Vagina (tissue), 2 donors: Measurements from ENCODE around the gene CD177. TPM values are rescaled to one million over a fixed set of nuclear protein-coding genes. Genes with fewer than 3 reads are reported as not detected.

Experiments used
- DNase-seq, 2 donors: peaks; one replicate each; pipeline ENCODE4 v3.0.0-alpha.2; 2017; ENCODE audit errors: extremely low spot score in 2 of 2
- H3K27ac ChIP-seq: fragments of 200-600 bp; sonication (generic); one replicate; pipeline ENCODE4 v1.5.1; 2019
- H3K27me3 ChIP-seq: fragments of 200-600 bp; sonication (generic); one replicate; pipeline ENCODE4 v1.5.1; 2019
- H3K36me3 ChIP-seq, 2 donors: fragments of 200-600 bp; sonication (generic); one replicate each; pipeline ENCODE4 v1.5.1; 2017 to 2019
- H3K4me1 ChIP-seq: fragments of 200-600 bp; sonication (generic); one replicate; pipeline ENCODE4 v1.5.1; 2019
- H3K4me3 ChIP-seq, 2 donors: fragments of 200-600 bp; sonication (generic); 1 replicate in 1 of 2; 2 replicates in 1 of 2; pipeline ENCODE4 v1.5.1; 2016 to 2019
- H3K9me3 ChIP-seq: fragments of 200-600 bp; sonication (generic); one replicate; pipeline ENCODE4 v1.5.1; 2019
- CTCF ChIP-seq, 3 experiments: fragments of 450-650 bp in 2 of 3; fragments of 200-600 bp in 1 of 3; sonication (generic) in 1 of 3; IDR thresholded peaks; one replicate each; pipeline ENCODE4 v1.5.1; 2017 to 2019; ENCODE audit warnings: antibody characterized with exemption in 3 of 3, mild to moderate bottlenecking in 2 of 3, moderate library complexity in 2 of 3
- POLR2A ChIP-seq, 2 donors: fragments of 450-650 bp; IDR thresholded peaks; one replicate each; pipeline ENCODE4 v1.6.1; 2017; ENCODE audit warnings: antibody characterized with exemption in 2 of 2, mild to moderate bottlenecking in 2 of 2, moderate library complexity in 2 of 2
- POLR2AphosphoS5 ChIP-seq, 2 donors: sonication (generic); formaldehyde crosslinking; IDR thresholded peaks; one replicate each; pipeline ENCODE4 v1.9.0; 2017; ENCODE audit warnings: antibody characterized with exemption in 2 of 2, mild to moderate bottlenecking in 2 of 2, low read depth in 1 of 2; ENCODE audit not compliant: insufficient read depth in 1 of 2
- intact Hi-C: fragments of 100-400 bp; cut with DNase I; formaldehyde crosslinking; loops from one replicate; pipeline ENCODE4 v1.15.1; 2023
- total RNA-seq: library from RNA; depleted of rRNA; stranded (reverse); fragments of >200 nt; gene quantifications from one replicate; pipeline ENCODE4 v1.2.3, GENCODE V29; 2016

CD177 gene
- total RNA-seq, 1 donor from 2014 or later, result not detected

DNA sequence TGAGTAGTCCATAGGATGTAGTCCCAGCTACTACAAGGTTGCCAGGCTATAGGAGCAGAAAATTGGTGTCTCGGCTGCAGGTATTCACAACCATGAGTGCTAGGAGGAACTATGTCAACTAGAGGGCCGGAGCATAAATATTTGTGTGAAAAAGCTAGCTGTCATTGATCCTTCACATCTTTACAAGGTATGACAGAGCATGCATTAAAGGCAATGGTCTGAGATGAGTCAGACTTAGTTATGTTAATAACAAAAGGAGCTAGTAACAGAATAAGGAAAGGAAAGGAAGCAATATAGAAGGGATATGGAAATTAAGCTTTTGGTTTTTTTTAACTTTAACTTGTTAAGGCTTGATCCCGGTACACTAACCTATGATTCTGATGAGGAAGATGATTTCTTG is 43.3 kb upstream of the CD177 start:
- intact Hi-C loops, result no loop called here
- no peaks in the 10 kb centered on the region for H3K4me1 ChIP-seq
- no peak for DNase-seq
- no peaks in the 10 kb centered on the region for H3K9me3 ChIP-seq
- H3K36me3 ChIP-seq, result no peaks in the 10 kb centered on the region
- no peak overlapping the region for H3K27ac ChIP-seq
- TF ChIP-seq POLR2AphosphoS5 (IDR thresholded peaks at IDR 0.05; ENCODE audit: insufficient read depth in 1 of 2, low read depth in 1 of 2) (no peak), CTCF (IDR thresholded peaks at IDR 0.05) (no peak), POLR2A (IDR thresholded peaks at IDR 0.05) (no peak)
- no peak overlapping the region for H3K4me3 ChIP-seq
- H3K27me3 ChIP-seq, result no peaks in the 10 kb centered on the region

DNA sequence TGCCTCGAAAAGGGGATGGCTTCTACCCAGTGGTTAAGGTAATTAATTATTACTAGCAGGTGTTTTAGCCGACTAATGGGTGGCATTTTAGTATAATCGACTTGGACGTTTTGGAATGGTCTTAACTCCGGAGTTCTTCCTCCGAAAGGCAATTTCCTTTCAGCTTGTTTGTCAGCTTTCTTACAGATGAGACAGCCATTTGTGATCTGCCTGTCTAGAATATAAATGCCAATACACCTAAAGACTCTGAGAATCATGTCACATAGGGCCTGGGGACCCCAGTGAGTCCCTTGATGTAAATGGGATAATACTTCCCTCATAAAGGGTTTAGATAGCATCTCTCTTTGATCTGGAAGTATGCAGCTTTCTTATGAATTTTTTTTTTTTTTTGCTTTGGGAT is 42.2 kb upstream of the CD177 start:
- Histone ChIP-seq H3K9me3 (no peaks in the 10 kb centered on the region), H3K4me3 (no peak overlapping the region), H3K4me1 (no peaks in the 10 kb centered on the region), H3K36me3 (no peaks in the 10 kb centered on the region), H3K27me3 (no peaks in the 10 kb centered on the region), H3K27ac (no peak overlapping the region)
- no peak for TF ChIP-seq POLR2AphosphoS5 (IDR thresholded peaks at IDR 0.05; ENCODE audit: insufficient read depth in 1 of 2, low read depth in 1 of 2)
- TF ChIP-seq POLR2A (IDR thresholded peaks at IDR 0.05), result no peak
- no peak for TF ChIP-seq CTCF (IDR thresholded peaks at IDR 0.05)
- DNase-seq, result no peak
- intact Hi-C loops, result no loop called here

DNA sequence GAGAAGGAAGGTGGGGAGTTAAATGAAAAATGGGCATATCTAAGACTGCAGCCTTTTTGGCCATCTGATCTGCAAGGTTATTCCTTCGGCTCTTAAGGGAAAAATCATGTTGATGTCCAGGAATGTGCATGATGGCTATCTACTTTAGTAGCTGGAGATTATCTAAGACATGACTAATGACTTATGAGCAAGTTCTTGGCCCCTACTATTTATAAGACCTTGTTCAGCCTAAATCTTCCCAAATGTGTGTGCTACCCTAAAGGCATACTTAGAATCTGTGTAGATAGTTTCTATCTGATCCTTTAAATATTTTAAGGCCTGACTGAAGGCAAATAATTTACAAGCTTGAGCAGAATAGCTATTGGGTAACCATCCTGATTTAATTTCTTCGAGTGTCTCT is 41.8 kb upstream of the CD177 start:
- no peak overlapping the region for H3K27ac ChIP-seq
- no peaks in the 10 kb centered on the region for H3K9me3 ChIP-seq
- no peak overlapping the region for H3K4me3 ChIP-seq
- no peak for TF ChIP-seq POLR2A (IDR thresholded peaks at IDR 0.05)
- no peak for TF ChIP-seq POLR2AphosphoS5 (IDR thresholded peaks at IDR 0.05; ENCODE audit: insufficient read depth in 1 of 2, low read depth in 1 of 2)
- no peak for TF ChIP-seq CTCF (IDR thresholded peaks at IDR 0.05)
- H3K4me1 ChIP-seq, result no peaks in the 10 kb centered on the region
- H3K36me3 ChIP-seq, result no peaks in the 10 kb centered on the region
- no peak for DNase-seq
- intact Hi-C loops, result no loop called here
- H3K27me3 ChIP-seq, result no peaks in the 10 kb centered on the region

DNA sequence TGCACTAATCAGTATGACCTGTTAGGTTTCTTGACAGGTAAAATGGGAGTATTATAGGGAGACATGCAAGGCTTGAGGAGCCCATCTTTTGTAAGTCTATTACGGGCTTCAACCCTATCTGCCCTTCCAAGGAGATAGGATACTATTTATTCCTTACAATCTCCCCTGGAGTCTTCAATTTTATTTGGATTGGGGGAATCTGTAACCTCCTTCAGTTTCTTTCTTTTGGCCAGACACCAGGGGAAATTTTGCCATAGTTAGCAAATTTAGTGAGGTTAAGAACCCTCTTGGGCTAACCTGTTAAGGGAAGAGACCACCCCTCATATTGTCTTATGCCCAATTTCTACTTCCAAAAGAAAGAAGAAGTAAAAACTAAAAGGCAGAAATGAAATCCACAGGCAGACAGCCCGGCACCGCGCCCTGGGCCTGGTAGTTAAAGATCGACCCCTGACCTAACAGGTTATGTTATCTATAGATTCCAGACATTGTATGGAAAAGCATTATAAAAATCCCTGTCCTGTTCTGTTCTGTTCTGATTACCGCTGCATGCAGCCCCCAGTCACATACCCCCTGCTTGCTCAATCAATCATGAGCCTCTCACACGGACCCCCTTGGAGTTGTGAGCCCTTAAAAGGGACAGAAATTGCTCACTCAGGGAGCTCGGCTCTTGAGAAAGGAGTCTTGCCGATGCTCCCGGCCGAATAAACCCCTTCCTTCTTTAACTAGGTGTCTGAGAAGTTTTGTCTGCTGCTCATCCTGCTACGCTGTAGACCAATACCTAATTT is 39.6 kb upstream of the CD177 start:
- H3K4me1 ChIP-seq, result no peaks in the 10 kb centered on the region
- no peak for DNase-seq
- intact Hi-C loops, result no loop called here
- H3K4me3 ChIP-seq, result no peak overlapping the region
- TF ChIP-seq POLR2AphosphoS5 (IDR thresholded peaks at IDR 0.05; ENCODE audit: insufficient read depth in 1 of 2, low read depth in 1 of 2), result no peak
- TF ChIP-seq POLR2A (IDR thresholded peaks at IDR 0.05), result no peak
- TF ChIP-seq CTCF (IDR thresholded peaks at IDR 0.05), result no peak
- H3K27ac ChIP-seq, result no peak overlapping the region
- H3K36me3 ChIP-seq, result no peaks in the 10 kb centered on the region
- H3K27me3 ChIP-seq, result no peaks in the 10 kb centered on the region
- no peaks in the 10 kb centered on the region for H3K9me3 ChIP-seq

- no peaks in the 10 kb centered on the region for H3K36me3 ChIP-seq
- H3K27me3 ChIP-seq, result no peaks in the 10 kb centered on the region
- intact Hi-C loops, result no loop called here
- no peaks in the 10 kb centered on the region for H3K9me3 ChIP-seq
- no peak for TF ChIP-seq CTCF (IDR thresholded peaks at IDR 0.05)
- TF ChIP-seq POLR2A (IDR thresholded peaks at IDR 0.05), result no peak
- TF ChIP-seq POLR2AphosphoS5 (IDR thresholded peaks at IDR 0.05; ENCODE audit: insufficient read depth in 1 of 2, low read depth in 1 of 2), result no peak
- H3K27ac ChIP-seq, result no peak overlapping the region
- H3K4me3 ChIP-seq, result no peak overlapping the region
- no peaks in the 10 kb centered on the region for H3K4me1 ChIP-seq
- no peak for DNase-seq
These were observed 37.6 kb upstream of the CD177 start for GRCh38 chr19:43315851-43316250.
